H1 (cell line): ENCODE measurements around the gene PRKAA1. TPM values are rescaled to one million over a fixed set of nuclear protein-coding genes. Genes with fewer than 3 reads are reported as not detected.
"Not testable (repeated sequence)": the region's sequence is repeated elsewhere in the genome, so short reads cannot be mapped to it uniquely, and the experiment has no call there.

Source experiments
- CTCF ChIA-PET: fragments of 300-600 bp; sonication (Branson Sonifier 250); formaldehyde crosslinking; loops from one replicate; lab custom pipeline; 2021; ENCODE audit not compliant: partially characterized antibody; lab: Charles Lee
- POLR2A ChIA-PET: fragments of 300-600 bp; sonication (Branson Sonifier 250); formaldehyde crosslinking; loops from one replicate; lab custom pipeline; 2021; ENCODE audit warnings: inconsistent platforms; ENCODE audit not compliant: partially characterized antibody; lab: Charles Lee
- DNase-seq, 2 experiments: peaks; one replicate each; pipeline versions ENCODE4 v3.0.0 to v3.0.0-alpha.2; 2010 to 2022; ENCODE audit warnings: low spot score in 2 of 2, low read depth in 1 of 2, mixed read lengths in 1 of 2
- FAIRE-seq: peaks from 2 replicates; lab custom pipeline; 2011; peaks lifted over from hg19 to GRCh38; lab: Jason Lieb, UNC
- H2AFZ ChIP-seq: 2 replicates; pipeline ENCODE4 v1.8.1; 2012; ENCODE audit warnings: low read length, inconsistent platforms
- H2AK5ac ChIP-seq: 2 replicates; pipeline ENCODE4 v1.6.1; 2013; ENCODE audit warnings: low read depth, low read length
- H2BK120ac ChIP-seq: replicated peaks from 2 replicates; pipeline ENCODE3; 2013; ENCODE audit warnings: low read depth, low read length, inconsistent platforms
- H2BK12ac ChIP-seq: 2 replicates; pipeline ENCODE4 v1.6.1; 2013; ENCODE audit warnings: low read depth, low read length
- H2BK15ac ChIP-seq: 2 replicates; pipeline ENCODE4 v1.6.1; 2013; ENCODE audit warnings: low read length
- H2BK20ac ChIP-seq: 2 replicates; pipeline ENCODE4 v1.6.1; 2013; ENCODE audit warnings: low read length
- H2BK5ac ChIP-seq: 2 replicates; pipeline ENCODE4 v1.6.1; 2013; ENCODE audit warnings: low read depth, low read length
- H3K14ac ChIP-seq: 2 replicates; pipeline ENCODE4 v1.6.1; 2013; ENCODE audit warnings: inconsistent platforms; ENCODE audit not compliant: insufficient read length
- H3K18ac ChIP-seq: 2 replicates; pipeline ENCODE4 v1.6.1; 2013; ENCODE audit warnings: low read length; ENCODE audit errors: extremely low read depth
- H3K23ac ChIP-seq: 2 replicates; pipeline ENCODE4 v1.6.1; 2013; ENCODE audit warnings: inconsistent platforms; ENCODE audit not compliant: insufficient read length
- H3K23me2 ChIP-seq: 2 replicates; pipeline ENCODE4 v1.6.1; 2013; ENCODE audit warnings: low read depth, low read length
- H3K27ac ChIP-seq: 2 replicates; pipeline ENCODE4 v1.6.1; 2011; ENCODE audit warnings: low read depth, low read length, inconsistent platforms
- H3K27me3 ChIP-seq, 4 experiments: replicated peaks in 1 of 4; 1 replicate in 1 of 4; 2 replicates in 3 of 4; pipeline versions ENCODE4 v1.6.1 to v1.8.1; 2011 to 2013; ENCODE audit warnings: low read length in 3 of 4, mild to moderate bottlenecking in 3 of 4, inconsistent platforms in 2 of 4, mixed read lengths in 2 of 4, moderate library complexity in 1 of 4; ENCODE audit not compliant: control insufficient read depth in 3 of 4, insufficient read depth in 3 of 4; ENCODE audit errors: extremely low read depth in 1 of 4
- H3K36me3 ChIP-seq, 4 experiments: 2 replicates each; pipeline versions ENCODE4 v1.6.1 to v1.8.1; 2011 to 2013; ENCODE audit warnings: mild to moderate bottlenecking in 4 of 4, low read length in 3 of 4, moderate library complexity in 2 of 4, control low read depth in 1 of 4, inconsistent platforms in 1 of 4; ENCODE audit not compliant: insufficient read depth in 4 of 4, control insufficient read depth in 2 of 4
- H3K4ac ChIP-seq: replicated peaks from 2 replicates; pipeline ENCODE3; 2013; ENCODE audit warnings: low read length, low read depth, mixed read lengths, inconsistent platforms; ENCODE audit not compliant: insufficient read length
- H3K4me1 ChIP-seq, 4 experiments: replicated peaks in 1 of 4; 1 replicate in 1 of 4; 2 replicates in 3 of 4; pipeline versions ENCODE4 v1.6.1 to v1.8.1; 2011 to 2013; ENCODE audit warnings: low read length in 3 of 4, inconsistent platforms in 2 of 4, mixed read lengths in 1 of 4; ENCODE audit not compliant: insufficient read depth in 4 of 4, control insufficient read depth in 3 of 4
- H3K4me2 ChIP-seq, 2 experiments: 2 replicates each; pipeline versions ENCODE4 v1.6.1 to v1.8.1; 2011 to 2013; ENCODE audit warnings: low read depth in 2 of 2, low read length in 2 of 2, control low read depth in 1 of 2, inconsistent platforms in 1 of 2, mild to moderate bottlenecking in 1 of 2; ENCODE audit not compliant: insufficient read depth in 1 of 2
- H3K4me3 ChIP-seq, 4 experiments: fragments of 200-600, 300-600 bp in 1 of 4; sonication (generic), shearing (Covaris generic), sonication (Bioruptor Twin) in 1 of 4; 2 replicates each; pipeline versions ENCODE4 v1.5.1 to v1.8.1; 2011 to 2016; ENCODE audit warnings: low read length in 4 of 4, low read depth in 3 of 4, control low read depth in 2 of 4, inconsistent platforms in 2 of 4, mild to moderate bottlenecking in 2 of 4, mixed read lengths in 1 of 4, moderate library complexity in 1 of 4; ENCODE audit not compliant: insufficient read depth in 2 of 4; ENCODE audit errors: extremely low read depth in 1 of 4
- H3K56ac ChIP-seq: replicated peaks from 2 replicates; pipeline ENCODE3; 2013; ENCODE audit warnings: low read depth, mild to moderate bottlenecking, mixed read lengths, low read length, inconsistent platforms; ENCODE audit not compliant: insufficient read length
- H3K79me1 ChIP-seq: 2 replicates; pipeline ENCODE4 v1.6.1; 2013; ENCODE audit warnings: low read depth, low read length, control low read depth
- H3K79me2 ChIP-seq, 2 experiments: 2 replicates each; pipeline versions ENCODE4 v1.6.1 to v1.8.1; 2012 to 2013; ENCODE audit warnings: low read length in 2 of 2, mild to moderate bottlenecking in 2 of 2, inconsistent platforms in 1 of 2; ENCODE audit not compliant: insufficient read depth in 2 of 2, control insufficient read depth in 1 of 2
- H3K9ac ChIP-seq, 4 experiments: replicated peaks in 1 of 4; 1 replicate in 1 of 4; 2 replicates in 3 of 4; pipeline versions ENCODE4 v1.6.1 to v1.8.1; 2011 to 2013; ENCODE audit warnings: low read depth in 3 of 4, low read length in 3 of 4, control low read depth in 2 of 4, mild to moderate bottlenecking in 2 of 4, moderate library complexity in 2 of 4, inconsistent platforms in 1 of 4; ENCODE audit errors: extremely low read depth in 1 of 4
- H3K9me3 ChIP-seq, 2 experiments: 2 replicates each; pipeline versions ENCODE4 v1.6.1 to v1.8.1; 2012 to 2013; ENCODE audit warnings: mild to moderate bottlenecking in 2 of 2, moderate library complexity in 2 of 2, control low read depth in 1 of 2, inconsistent platforms in 1 of 2, low read depth in 1 of 2, low read length in 1 of 2, mixed read lengths in 1 of 2; ENCODE audit not compliant: insufficient read depth in 2 of 2
- H4K20me1 ChIP-seq, 2 experiments: replicated peaks in 1 of 2; 2 replicates each; pipeline versions ENCODE3 to v1.8.1; 2011 to 2013; ENCODE audit warnings: inconsistent platforms in 2 of 2, low read length in 2 of 2, mild to moderate bottlenecking in 1 of 2; ENCODE audit not compliant: insufficient read depth in 2 of 2, control insufficient read depth in 1 of 2
- H4K5ac ChIP-seq: 2 replicates; pipeline ENCODE4 v1.6.1; 2013; ENCODE audit warnings: low read length, low read depth, mixed read lengths, inconsistent platforms; ENCODE audit not compliant: insufficient read length
- H4K8ac ChIP-seq: 2 replicates; pipeline ENCODE4 v1.8.0; 2013; ENCODE audit warnings: mild to moderate bottlenecking, moderate library complexity, low read length, inconsistent platforms; ENCODE audit not compliant: insufficient read depth; ENCODE audit errors: extremely low read depth
- H4K91ac ChIP-seq: replicated peaks from 2 replicates; pipeline ENCODE3; 2013; ENCODE audit warnings: low read length, mixed read lengths, inconsistent platforms; ENCODE audit not compliant: insufficient read length
- CEBPB ChIP-seq: IDR thresholded peaks from 2 replicates; pipeline ENCODE4 v1.6.1; 2012; ENCODE audit warnings: low read depth, low read length
- FOSL1 ChIP-seq: IDR thresholded peaks from 2 replicates; pipeline ENCODE4 v1.6.1; 2011; ENCODE audit warnings: mild to moderate bottlenecking, low read depth, low read length, moderate library complexity; ENCODE audit not compliant: insufficient read depth
- KDM4A ChIP-seq: IDR thresholded peaks from one replicate; pipeline ENCODE4 v1.7.1; 2012; ENCODE audit warnings: low read depth, mild to moderate bottlenecking, moderate library complexity, low read length, inconsistent platforms; ENCODE audit not compliant: severe bottlenecking
- SAP30 ChIP-seq: fragments of 300-600 bp; sonication (generic); IDR thresholded peaks from 2 replicates; pipeline ENCODE4 v1.7.1; 2012; ENCODE audit warnings: low read length, moderate library complexity, mild to moderate bottlenecking, inconsistent platforms; ENCODE audit not compliant: insufficient read depth, insufficient replicate concordance
- TEAD4 ChIP-seq: IDR thresholded peaks from 2 replicates; pipeline ENCODE4 v1.6.1; 2012; ENCODE audit warnings: low read depth, low read length, inconsistent platforms, mixed read lengths
- polyA plus RNA-seq, 7 experiments: library from polyadenylated mRNA; depleted of rRNA in 3 of 7; stranded (reverse) in 5 of 7; unstranded in 2 of 7; fragments of >200 nt in 5 of 7; fragments of 200-250 nt in 2 of 7; gene quantifications; 1 replicate in 5 of 7; 2 replicates in 1 of 7; 4 replicates in 1 of 7; pipeline versions ENCODE4 v1.2.1 to v1.2.3, GENCODE V29; 2011 to 2013; ENCODE audit warnings: missing spikeins in 2 of 7, mixed read lengths in 2 of 7
- total RNA-seq: library from RNA; stranded (reverse); fragmentation: NEBNext Ultra II Directional; extraction: Animal tissue kit (Norgen Biotek cat#: 25700); gene quantifications from 2 replicates; pipeline ENCODE4 v1.2.1, GENCODE V29; 2021

Gene PRKAA1
- total and polyA plus RNA-seq, 2 of the 8 experiments (the other 6 are each of a cell fraction or from before 2014, with no cell fraction given) = 10.4 to 33.1 TPM

DNA sequence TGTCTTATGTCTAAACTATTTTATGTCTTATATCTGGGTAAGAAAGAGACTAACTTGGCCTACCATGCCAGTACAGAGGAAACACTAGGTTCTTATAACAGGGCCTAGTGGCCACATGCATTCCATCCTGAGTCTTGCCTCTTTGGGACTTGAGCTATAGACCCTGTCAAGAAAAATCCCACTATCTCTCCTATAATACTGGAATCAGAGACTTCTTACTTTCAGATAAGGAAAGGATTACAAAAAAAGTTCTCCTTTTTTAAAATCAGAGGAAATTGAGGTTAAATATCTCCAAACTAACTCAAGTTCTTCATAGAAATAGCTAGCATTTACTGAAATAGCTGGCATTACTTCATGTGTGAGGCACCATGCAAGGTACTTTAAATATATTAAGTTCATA lies 84.2 kb downstream of the PRKAA1 start:
- Histone ChIP-seq H2BK20ac (no peak overlapping the region), H3K9me3 (no peaks in the 10 kb centered on the region), H2BK12ac (no peak overlapping the region), H3K36me3 (no peaks in the 10 kb centered on the region; a peak in 1 of 8 replicates), H2BK120ac (no peak overlapping the region), H3K14ac (no peak overlapping the region), H4K20me1 (no peaks in the 10 kb centered on the region), H3K27me3 (no peaks in the 10 kb centered on the region), H2BK15ac (no peak overlapping the region), H3K4ac (no peak overlapping the region), H3K79me1 (no peaks in the 10 kb centered on the region), H3K4me1 (no peaks in the 10 kb centered on the region), H2BK5ac (no peak overlapping the region), H3K56ac (no peak overlapping the region), H3K27ac (no peak overlapping the region), H3K9ac (no peak overlapping the region), H2AK5ac (no peak overlapping the region), H3K23me2 (no peaks in the 10 kb centered on the region), H3K4me3 (no peak overlapping the region), H3K79me2 (no peaks in the 10 kb centered on the region), H3K18ac (no peak overlapping the region), H3K4me2 (no peak overlapping the region), H3K23ac (no peak overlapping the region), H4K5ac (no peak overlapping the region), H4K8ac (no peak overlapping the region), H2AFZ (no peak overlapping the region), H4K91ac (no peak overlapping the region)
- TF ChIP-seq CEBPB (no peak), TEAD4 (no peak), SAP30 (no peak), FOSL1 (no peak), KDM4A (no peak)
- CTCF ChIA-PET = interaction anchor here (0.8 to 1.4 kb wide), 4 partner anchors 11 to 102 kb away, joined by 3 to 4 read pairs (median 4); no protein-coding TSS in a partner anchor
- no peak for DNase-seq
- no peak for FAIRE-seq
- POLR2A ChIA-PET = no interaction called here

DNA sequence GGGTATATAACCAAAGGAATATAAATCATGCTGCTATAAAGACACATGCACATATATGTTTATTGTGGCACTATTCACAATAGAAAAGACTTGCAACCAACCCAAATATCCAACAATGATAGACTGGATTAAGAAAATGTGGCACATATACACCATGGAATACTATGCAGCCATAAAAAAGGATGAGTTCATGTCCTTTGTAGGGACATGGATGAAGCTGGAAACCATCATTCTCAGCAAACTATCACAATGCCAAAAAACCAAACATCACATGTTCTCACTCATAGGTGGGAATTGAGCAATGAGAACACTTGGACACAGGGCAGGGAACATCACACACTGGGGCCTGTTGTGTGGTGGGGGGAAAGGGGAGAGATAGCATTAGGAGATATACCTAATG lies 87.6 kb downstream of the PRKAA1 start:
- H3K23ac ChIP-seq, POLR2A ChIA-PET, H3K4ac ChIP-seq, H2BK120ac ChIP-seq, H3K9ac ChIP-seq, H2BK20ac ChIP-seq, H3K79me1 ChIP-seq, H2AK5ac ChIP-seq, H3K79me2 ChIP-seq, H3K18ac ChIP-seq, H3K9me3 ChIP-seq, H4K5ac ChIP-seq, H4K20me1 ChIP-seq, DNase-seq, H3K36me3 ChIP-seq, H4K8ac ChIP-seq, H2BK5ac ChIP-seq, H3K27ac ChIP-seq, H3K23me2 ChIP-seq, H3K27me3 ChIP-seq, H3K4me1 ChIP-seq, H3K14ac ChIP-seq, CTCF ChIA-PET, H3K4me2 ChIP-seq, H2BK15ac ChIP-seq, H2BK12ac ChIP-seq, H4K91ac ChIP-seq, H2AFZ ChIP-seq, H3K56ac ChIP-seq, FAIRE-seq, H3K4me3 ChIP-seq: not testable (repeated sequence)
